Stimulated activated CD8-positive, alpha-beta memory T cell treated with anti-CD3 and anti-CD28 coated beads, Interleukin-4, amount 100 ng/mL, for 1 hour (primary cell): Measurements from ENCODE around the gene ACKR2.

Experiments
- DNase-seq, 2 donors: peaks; one replicate each; pipeline ENCODE4 v3.0.0-alpha.2; 2020; ENCODE audit warnings: low read depth in 2 of 2, low spot score in 1 of 2

Gene ACKR2

GRCh38 chr3:42886294-42886822, 77.1 kb downstream of the ACKR2 start:
- DNase-seq: no peak

DNA sequence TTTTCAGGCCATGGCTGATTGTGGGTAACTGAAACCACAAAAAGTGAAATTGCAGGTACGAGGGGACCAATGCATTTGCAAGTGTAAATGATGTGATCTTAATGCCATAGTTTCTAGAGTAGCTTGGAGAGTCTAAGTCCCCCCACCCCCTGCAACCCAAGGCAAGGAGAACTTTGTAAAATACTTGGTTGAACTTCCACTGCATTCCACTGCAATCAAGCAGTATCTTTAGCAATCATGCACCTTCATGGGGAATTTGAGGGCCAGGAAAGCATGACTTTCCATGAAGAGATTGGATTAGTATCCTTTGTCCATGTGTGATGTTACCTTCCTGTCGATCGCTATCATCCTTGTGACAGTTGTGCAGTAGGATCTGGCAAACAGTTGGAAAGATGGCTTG, 77.8 kb downstream of the ACKR2 start:
- no peak for DNase-seq

GRCh38 chr3:42891042-42891441, 81.8 kb downstream of the ACKR2 start:
- no peak for DNase-seq

DNA sequence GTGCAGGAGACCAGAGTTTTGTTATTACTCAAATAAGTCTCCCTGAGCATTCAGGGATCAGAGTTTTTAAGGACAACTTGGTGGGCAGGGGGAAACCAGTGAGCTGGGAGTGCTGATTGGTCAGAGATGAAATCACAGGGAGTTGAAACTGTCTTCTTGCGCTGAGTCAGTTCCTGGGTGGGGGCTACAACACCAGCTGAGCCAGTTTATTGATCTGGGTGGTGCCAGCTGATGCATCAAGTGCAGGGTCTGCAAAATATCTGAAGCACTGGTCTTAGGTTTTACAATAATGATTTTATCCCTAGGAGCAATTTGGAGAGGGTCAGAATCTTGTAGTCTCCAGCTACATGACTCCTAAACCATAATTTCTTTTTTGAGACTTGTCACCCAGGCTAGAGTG, 82.9 kb downstream of the ACKR2 start:
- DNase-seq: no peak

GRCh38 chr3:42892807-42893206, 83.6 kb downstream of the ACKR2 start:
- no peak for DNase-seq

DNA sequence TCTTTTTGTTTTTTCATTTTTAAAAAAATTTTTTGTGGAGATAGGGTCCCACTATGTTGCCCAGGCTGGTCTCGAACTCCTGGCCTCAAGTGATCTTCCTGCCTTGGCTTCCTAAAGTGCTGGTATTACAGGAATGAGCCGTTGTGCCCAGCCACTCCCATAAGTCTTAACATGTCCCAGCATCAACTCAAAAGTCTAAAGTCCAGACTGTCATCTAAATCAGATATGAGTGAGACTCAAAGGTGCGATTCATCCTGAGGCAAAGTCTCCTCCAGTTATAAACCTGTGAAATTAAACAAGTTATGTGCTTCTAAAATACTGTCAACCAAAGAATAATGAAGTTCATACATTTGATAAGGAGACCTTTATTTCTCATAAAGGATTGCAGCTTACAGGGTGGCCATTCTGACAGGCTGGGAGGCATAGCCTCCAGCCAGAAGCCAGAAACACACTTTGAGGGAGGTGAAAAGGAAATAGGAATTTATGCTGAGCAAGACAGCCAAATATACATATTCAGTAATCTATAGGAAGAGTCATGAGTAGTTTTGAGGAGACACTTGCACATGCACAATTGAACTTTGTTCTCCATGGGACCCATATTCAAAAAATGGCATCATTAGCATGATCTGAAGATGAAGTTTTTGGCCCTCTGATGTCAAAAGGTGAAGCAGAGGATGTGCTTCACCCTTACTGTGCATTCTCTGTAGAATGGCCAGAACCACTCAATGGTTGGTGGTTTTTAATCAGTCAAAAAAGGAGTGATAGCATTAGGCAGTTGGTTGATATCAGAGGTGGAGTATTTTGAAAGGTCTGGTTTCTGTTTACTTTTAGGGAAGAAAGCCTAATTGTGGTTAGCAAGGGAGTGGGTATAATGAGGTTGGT, 85.7 kb downstream of the ACKR2 start:
- no peak for DNase-seq

GRCh38 chr3:42895580-42895868, 86.3 kb downstream of the ACKR2 start:
- no peak for DNase-seq

DNA sequence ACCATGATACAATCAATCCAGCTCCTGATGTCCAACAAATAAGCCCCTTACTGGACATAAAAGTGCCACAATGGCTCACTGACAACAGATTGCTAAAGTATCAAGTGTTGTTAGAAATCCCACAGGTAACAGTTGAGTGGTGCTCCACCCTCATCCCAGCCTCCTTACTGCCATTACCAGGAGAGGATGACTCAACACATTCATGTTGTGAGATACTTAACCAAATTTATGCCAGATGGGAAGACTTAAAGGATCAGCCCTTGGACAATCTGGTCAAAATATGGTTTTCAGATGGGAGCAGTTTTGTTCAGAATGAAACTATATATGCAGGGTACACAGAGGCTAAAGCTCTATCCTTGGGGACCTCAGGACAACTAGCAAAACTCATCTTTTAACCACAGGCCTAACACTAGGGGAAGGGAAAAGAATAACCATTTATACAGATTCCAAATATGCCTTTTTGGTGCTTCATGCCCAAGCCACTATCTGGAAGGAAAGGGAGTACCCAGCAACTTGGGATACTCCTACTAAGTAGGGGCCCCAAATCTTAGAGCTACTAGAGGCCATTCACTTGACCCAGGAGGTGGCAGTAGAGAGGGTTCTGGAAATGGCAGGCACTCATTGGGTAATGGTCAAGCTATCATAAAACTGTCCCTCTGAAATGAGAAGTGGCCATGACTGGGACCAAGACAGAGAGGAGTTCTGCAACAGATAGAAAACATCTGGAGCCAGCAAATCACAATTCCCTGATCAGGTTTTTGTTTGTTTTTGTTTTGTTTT, 89.8 kb downstream of the ACKR2 start:
- DNase-seq: no peak

DNA sequence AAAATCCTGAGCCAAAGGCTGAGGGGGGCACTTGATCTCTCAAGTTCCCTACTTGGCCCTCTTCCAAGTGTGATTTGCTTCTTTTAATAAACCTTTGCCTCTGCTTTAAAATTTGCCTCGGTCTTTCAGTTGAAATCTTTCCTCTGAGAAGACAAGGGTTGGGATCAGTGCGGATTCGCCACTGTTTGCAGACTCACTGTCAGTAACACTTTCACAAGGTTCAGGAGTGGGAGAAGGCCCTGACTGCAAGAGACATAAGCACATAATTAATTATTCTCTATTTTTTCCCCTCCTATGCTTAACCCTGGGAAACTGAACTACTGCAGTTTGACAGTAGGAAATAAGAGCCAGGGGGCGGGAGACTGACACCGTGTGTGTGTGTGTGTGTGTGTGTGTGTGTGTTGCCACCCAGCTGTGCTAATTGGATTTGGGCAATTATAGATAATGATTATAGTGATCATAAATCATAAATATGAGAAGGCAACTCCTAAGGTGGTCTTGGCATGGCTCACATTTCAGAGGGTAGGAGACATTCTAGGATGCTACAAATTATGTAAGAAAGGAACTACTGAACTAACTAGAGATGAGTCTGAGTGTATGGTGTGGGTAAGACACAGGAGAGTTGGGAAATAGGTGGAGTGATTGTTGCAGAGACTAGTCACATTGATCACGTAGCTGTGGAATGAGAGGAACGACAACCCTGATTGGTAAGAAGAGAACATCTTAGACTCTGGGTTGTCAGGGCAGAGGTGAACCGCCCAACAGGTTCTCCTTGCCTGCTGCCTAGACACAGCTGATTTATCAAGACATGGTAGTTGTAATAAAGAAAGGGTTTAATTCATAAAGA, 91.2 kb downstream of the ACKR2 start:
- no peak for DNase-seq

DNA sequence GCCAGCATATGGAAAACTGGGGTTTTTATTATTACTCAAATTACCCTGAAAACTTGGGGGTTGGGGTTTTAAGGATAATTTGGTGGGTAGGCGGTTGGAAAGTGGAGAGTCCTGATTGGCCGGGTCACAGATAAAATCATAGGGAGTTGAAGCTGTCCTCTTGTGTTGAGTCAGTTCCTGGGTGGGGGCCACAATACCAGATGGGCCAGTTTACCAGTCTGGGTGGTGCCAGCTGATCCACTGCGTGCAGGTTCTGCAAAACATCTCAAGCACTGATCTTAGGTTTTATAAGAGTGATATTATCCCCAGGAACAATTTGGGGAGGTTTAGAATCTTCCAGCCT, 91.8 kb downstream of the ACKR2 start:
- DNase-seq: no peak

- no peak for DNase-seq
These were observed 93.0 kb downstream of the ACKR2 start for GRCh38 chr3:42902257-42902656.

- no peak for DNase-seq
These were observed 94.8 kb downstream of the ACKR2 start for GRCh38 chr3:42904076-42904475.

DNA sequence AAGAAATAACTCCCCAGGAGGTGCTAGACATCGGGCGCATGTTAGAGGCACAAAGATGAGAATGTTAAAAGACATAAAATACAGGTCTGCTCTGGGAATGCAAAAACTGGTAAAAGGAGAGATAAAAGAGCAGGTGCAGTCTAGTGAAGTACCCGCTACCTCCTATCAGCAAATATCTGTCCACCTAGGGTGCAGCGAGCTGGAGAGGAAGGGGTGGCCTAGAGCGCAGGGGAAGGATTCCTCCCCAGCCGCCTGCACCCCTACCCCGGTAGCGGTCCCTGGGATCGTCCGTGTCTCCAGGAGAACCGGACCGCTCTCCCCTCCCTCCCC, 96.5 kb downstream of the ACKR2 start:
- no peak for DNase-seq

GRCh38 chr3:42906070-42906847, 97.0 kb downstream of the ACKR2 start, which contains the start of gene ZNF662:
Gene ZNF662 (plus strand): TSS chr3:42906142. CDS start chr3:42908115, 1,973 bp downstream.
- no peak for DNase-seq

DNA sequence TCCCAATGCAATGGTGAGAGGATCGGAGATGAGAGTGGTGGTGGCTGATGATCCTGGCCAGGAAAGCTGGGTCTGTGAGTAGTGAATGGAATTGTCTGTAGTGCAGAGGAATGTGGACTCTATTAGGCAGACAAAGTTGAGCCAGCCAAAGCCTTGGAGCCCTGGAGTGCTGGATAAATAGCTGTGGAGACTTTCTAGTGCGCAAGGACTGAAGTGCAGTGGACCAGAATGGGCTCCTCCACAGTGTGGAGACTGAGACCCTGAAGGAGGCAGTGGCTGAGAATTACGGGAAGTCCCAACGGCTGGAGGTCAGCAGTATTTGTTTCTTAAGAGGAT, 97.6 kb downstream of the ACKR2 start:
- DNase-seq: no peak

DNA sequence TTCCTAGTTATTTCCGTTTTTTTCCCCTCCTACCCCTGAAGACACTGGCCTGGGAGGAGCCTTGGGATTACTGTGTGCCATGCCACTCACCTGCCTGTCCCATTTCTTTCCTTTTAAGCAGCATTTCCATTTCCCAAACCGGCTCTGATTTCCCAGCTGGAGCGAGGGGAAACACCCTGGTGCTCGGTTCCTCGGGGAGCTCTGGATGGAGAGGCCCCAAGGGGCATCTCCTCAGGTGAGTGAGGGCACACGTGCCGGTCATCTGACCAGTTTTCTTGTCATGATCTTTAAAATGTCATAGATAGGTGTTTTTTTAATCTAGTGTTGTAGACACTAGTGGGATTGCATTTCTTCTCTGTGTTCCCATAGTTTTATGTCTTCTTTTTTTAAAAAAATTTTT, 99.4 kb downstream of the ACKR2 start:
- no peak for DNase-seq

GRCh38 chr3:42911551-42911950, 102.3 kb downstream of the ACKR2 start:
- no peak for DNase-seq

DNA sequence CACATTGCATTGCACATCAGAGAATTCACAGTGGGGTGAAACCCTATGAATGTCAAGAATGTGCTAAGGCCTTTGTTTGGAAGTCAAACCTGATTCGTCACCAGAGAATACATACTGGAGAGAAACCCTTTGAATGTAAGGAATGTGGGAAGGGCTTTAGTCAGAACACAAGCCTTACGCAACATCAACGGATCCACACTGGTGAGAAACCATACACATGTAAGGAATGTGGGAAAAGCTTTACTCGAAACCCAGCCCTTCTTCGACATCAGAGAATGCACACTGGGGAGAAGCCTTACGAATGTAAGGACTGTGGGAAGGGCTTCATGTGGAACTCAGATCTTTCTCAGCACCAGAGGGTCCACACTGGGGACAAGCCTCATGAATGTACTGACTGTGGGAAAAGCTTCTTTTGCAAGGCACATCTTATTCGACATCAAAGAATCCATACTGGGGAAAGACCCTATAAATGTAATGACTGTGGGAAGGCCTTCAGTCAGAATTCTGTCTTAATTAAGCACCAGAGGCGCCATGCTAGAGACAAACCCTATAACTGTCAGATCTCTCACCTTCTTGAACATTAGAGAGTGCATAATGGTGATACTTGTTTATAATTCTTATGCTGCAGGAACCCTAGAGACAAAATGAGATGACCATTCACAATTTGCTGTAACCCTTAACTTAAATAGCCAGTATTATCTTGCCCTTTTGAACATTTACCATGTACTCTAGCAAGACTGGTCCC, 105.7 kb downstream of the ACKR2 start:
- DNase-seq: no peak
